BE2C (cell line): ENCODE data around the gene ASAP2.

Experiments used
- DNase-seq: peaks from one replicate; pipeline ENCODE4 v3.0.0-alpha.2; 2020
- H3K27me3 ChIP-seq: fragments of 250-450 bp; sonication (Bioruptor Pico); 2 replicates; pipeline ENCODE4 v1.5.1; 2020; ENCODE audit warnings: mild to moderate bottlenecking
- H3K36me3 ChIP-seq: fragments of 250-450 bp; sonication (Bioruptor Pico); 2 replicates; pipeline ENCODE4 v1.5.1; 2020; ENCODE audit warnings: mild to moderate bottlenecking
- H3K4me1 ChIP-seq: fragments of 250-450 bp; sonication (Bioruptor Pico); 2 replicates; pipeline ENCODE4 v1.5.1; 2020
- H3K4me3 ChIP-seq: 2 replicates; pipeline ENCODE4 v1.5.1; 2011; ENCODE audit warnings: low read depth, low read length
- H3K9me3 ChIP-seq: fragments of 250-450 bp; sonication (Bioruptor Pico); 2 replicates; pipeline ENCODE4 v1.5.1; 2020
- TF ChIP-seq, protein P1 (sequence below): IDR thresholded peaks from 2 replicates; pipeline ENCODE4 v1.5.1; 2012; ENCODE audit warnings: mild to moderate bottlenecking, low read depth, low read length

ASAP2 gene

GRCh38 chr2:9355270-9355669 lies 148.7 kb downstream of the ASAP2 start:
- Histone ChIP-seq H3K9me3 (no peaks in the 10 kb centered on the region), H3K36me3 (no peaks in the 10 kb centered on the region; the same call in none of the 2 replicates)

DNA sequence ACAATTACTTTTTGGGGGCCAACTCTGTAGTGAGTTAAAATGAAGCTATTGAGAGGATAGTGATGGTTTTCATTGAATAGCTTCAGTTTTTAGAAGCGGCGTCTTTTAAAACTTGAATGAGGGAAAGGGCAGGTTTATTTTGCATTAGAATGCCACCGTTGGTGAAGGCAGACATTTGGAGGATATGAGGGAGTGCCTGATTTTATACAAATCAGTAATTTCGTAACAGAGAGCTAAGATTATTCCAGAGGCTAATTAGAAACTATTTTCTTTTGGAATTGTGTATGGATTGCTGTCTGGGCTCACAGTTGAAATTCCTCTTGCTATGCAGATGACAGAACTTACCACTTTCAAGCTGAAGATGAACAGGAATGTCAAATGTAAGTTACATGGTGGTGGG lies 149.1 kb downstream of the ASAP2 start:
- no peaks in the 10 kb centered on the region; the same call in none of the 2 replicates for H3K36me3 ChIP-seq

More at GRCh38 chr2:9355270-9355669, 148.7 kb downstream of the ASAP2 start:
- Histone ChIP-seq H3K4me3 (no peak overlapping the region), H3K4me1 (no peaks in the 10 kb centered on the region), H3K27me3 (no peaks in the 10 kb centered on the region)
- no peak for DNase-seq
- TF ChIP-seq, protein P1, sequence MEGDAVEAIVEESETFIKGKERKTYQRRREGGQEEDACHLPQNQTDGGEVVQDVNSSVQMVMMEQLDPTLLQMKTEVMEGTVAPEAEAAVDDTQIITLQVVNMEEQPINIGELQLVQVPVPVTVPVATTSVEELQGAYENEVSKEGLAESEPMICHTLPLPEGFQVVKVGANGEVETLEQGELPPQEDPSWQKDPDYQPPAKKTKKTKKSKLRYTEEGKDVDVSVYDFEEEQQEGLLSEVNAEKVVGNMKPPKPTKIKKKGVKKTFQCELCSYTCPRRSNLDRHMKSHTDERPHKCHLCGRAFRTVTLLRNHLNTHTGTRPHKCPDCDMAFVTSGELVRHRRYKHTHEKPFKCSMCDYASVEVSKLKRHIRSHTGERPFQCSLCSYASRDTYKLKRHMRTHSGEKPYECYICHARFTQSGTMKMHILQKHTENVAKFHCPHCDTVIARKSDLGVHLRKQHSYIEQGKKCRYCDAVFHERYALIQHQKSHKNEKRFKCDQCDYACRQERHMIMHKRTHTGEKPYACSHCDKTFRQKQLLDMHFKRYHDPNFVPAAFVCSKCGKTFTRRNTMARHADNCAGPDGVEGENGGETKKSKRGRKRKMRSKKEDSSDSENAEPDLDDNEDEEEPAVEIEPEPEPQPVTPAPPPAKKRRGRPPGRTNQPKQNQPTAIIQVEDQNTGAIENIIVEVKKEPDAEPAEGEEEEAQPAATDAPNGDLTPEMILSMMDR, result no peak

GRCh38 chr2:9356261-9356660 lies 149.6 kb downstream of the ASAP2 start:
- Histone ChIP-seq H3K27me3 (no peaks in the 10 kb centered on the region), H3K36me3 (no peaks in the 10 kb centered on the region; the same call in 1 of the 2 replicates), H3K4me1 (no peaks in the 10 kb centered on the region), H3K9me3 (no peaks in the 10 kb centered on the region), H3K4me3 (no peak overlapping the region)
- TF ChIP-seq, protein P1, result no peak
- no peak for DNase-seq

More for the DNA sequence above, 149.1 kb downstream of the ASAP2 start:
- TF ChIP-seq, protein P1, result no peak
- DNase-seq, result no peak
- Histone ChIP-seq H3K4me3 (no peak overlapping the region), H3K4me1 (no peaks in the 10 kb centered on the region), H3K27me3 (no peaks in the 10 kb centered on the region), H3K9me3 (no peaks in the 10 kb centered on the region)

DNA sequence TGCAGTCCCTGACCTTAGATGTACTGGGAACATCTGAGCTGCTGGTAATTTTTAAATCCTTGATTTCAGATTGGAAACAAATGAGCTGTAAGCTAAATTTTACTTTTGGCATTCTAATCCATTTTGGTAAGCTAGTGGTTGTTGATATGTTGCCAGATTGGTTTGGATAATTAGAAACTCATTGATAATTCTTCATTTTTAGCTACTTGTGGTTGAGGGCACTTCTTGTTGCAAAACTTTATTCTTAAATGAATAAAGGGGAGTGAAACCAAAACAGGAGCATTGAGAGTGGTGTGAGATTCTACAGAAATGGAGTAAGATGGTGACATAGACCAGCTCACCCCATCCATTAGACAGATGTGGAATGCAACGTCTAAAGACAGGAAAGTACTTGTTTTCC lies 152.2 kb downstream of the ASAP2 start:
- H3K4me1 ChIP-seq, result no peaks in the 10 kb centered on the region
- H3K36me3 ChIP-seq, result no peaks in the 10 kb centered on the region; the same call in 1 of the 2 replicates
- DNase-seq, result no peak
- TF ChIP-seq, protein P1, result no peak
- H3K4me3 ChIP-seq, result no peak overlapping the region
- H3K27me3 ChIP-seq, result no peaks in the 10 kb centered on the region
- no peaks in the 10 kb centered on the region for H3K9me3 ChIP-seq

- TF ChIP-seq, protein P1, result no peak
- Histone ChIP-seq H3K27me3 (no peaks in the 10 kb centered on the region), H3K4me1 (no peaks in the 10 kb centered on the region), H3K9me3 (no peaks in the 10 kb centered on the region), H3K36me3 (no peaks in the 10 kb centered on the region; the same call in 1 of the 2 replicates), H3K4me3 (no peak overlapping the region)
- DNase-seq, result no peak
Observed at GRCh38 chr2:9359463-9359862, 152.9 kb downstream of the ASAP2 start.

DNA sequence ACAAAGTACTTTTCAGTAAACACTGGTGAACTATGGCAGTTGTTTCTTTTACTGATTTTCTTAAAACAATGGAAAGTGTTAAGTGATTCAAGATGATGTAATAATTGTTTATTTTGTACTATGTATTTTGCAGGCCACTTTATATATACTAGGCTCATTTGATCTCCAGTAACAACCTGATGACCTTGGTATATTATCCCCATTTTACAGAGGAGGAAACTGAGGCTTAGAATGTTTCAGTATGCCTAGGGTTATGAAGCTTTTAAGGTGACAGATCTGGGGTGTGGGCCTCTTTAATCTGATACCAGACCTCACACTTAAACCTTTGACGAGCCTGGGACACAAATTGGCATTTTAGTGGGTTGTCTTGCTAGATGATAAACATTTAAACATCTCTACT lies 153.5 kb downstream of the ASAP2 start:
- no peaks in the 10 kb centered on the region for H3K27me3 ChIP-seq
- DNase-seq, result no peak
- H3K4me3 ChIP-seq, result no peak overlapping the region
- no peaks in the 10 kb centered on the region for H3K9me3 ChIP-seq
- TF ChIP-seq, protein P1, result no peak
- H3K36me3 ChIP-seq, result no peaks in the 10 kb centered on the region; the same call in 1 of the 2 replicates
- no peaks in the 10 kb centered on the region for H3K4me1 ChIP-seq
